Measurements from ENCODE around the gene CTAG1A.

- TF ChIP-seq POLR2AphosphoS5 (IDR thresholded peaks at IDR 0.05) (no peak), CTCF (IDR thresholded peaks at IDR 0.05) (no peak)
These were observed 7.6 kb downstream of the CTAG1A start for GRCh38 chrX:154592505-154592904.
